Measurements from ENCODE around the gene PTPRJ.

The PTPRJ gene

GRCh38 chr11:48207881-48208280 lies 227.5 kb downstream of the PTPRJ start:
- Histone ChIP-seq H3K4me1 (ENCODE audit: control insufficient read depth, low read length) (no peaks in the 10 kb centered on the region), H3K36me3 (ENCODE audit: control insufficient read depth, low read length) (no peaks in the 10 kb centered on the region), H3K4me2 (ENCODE audit: low read length) (no peak overlapping the region), H3K9me2 (replicated peaks; ENCODE audit: control insufficient read depth, low read length) (no peaks in the 10 kb centered on the region), H3K4me3 (ENCODE audit: low read length) (no peak overlapping the region), H3K27me3 (ENCODE audit: control insufficient read depth, low read length) (no peaks in the 10 kb centered on the region), H3K9me3 (ENCODE audit: control insufficient read depth, insufficient read depth, low read length) (no peaks in the 10 kb centered on the region), H3F3A (ENCODE audit: control insufficient read depth, insufficient read depth) (no peaks in the 10 kb centered on the region), H3K79me2 (ENCODE audit: control insufficient read depth, low read length) (no peaks in the 10 kb centered on the region), H3K27ac (ENCODE audit: low read depth, low read length) (no peak overlapping the region), H4K20me1 (ENCODE audit: control insufficient read depth, insufficient read depth, low read depth, low read length) (no peaks in the 10 kb centered on the region)
- no peak for TF ChIP-seq EZH2phosphoT487 (IDR thresholded peaks at IDR 0.05; ENCODE audit: borderline replicate concordance, low read length)
- TF ChIP-seq CTCF (IDR thresholded peaks at IDR 0.05; ENCODE audit: low read depth, low read length, poor library complexity, severe bottlenecking), result no peak

GRCh38 chr11:48210052-48210451 lies 229.7 kb downstream of the PTPRJ start:
- Histone ChIP-seq H3K9me3 (ENCODE audit: control insufficient read depth, insufficient read depth, low read length) (no peaks in the 10 kb centered on the region), H3K9me2 (replicated peaks; ENCODE audit: control insufficient read depth, low read length) (no peaks in the 10 kb centered on the region), H3K27me3 (ENCODE audit: control insufficient read depth, low read length) (no peaks in the 10 kb centered on the region), H3K4me2 (ENCODE audit: low read length) (no peak overlapping the region), H4K20me1 (ENCODE audit: control insufficient read depth, insufficient read depth, low read depth, low read length) (no peaks in the 10 kb centered on the region), H3F3A (ENCODE audit: control insufficient read depth, insufficient read depth) (no peaks in the 10 kb centered on the region), H3K4me1 (ENCODE audit: control insufficient read depth, low read length) (no peaks in the 10 kb centered on the region), H3K36me3 (ENCODE audit: control insufficient read depth, low read length) (no peaks in the 10 kb centered on the region), H3K79me2 (ENCODE audit: control insufficient read depth, low read length) (no peaks in the 10 kb centered on the region), H3K27ac (ENCODE audit: low read depth, low read length) (no peak overlapping the region), H3K4me3 (ENCODE audit: low read length) (no peak overlapping the region)
- TF ChIP-seq EZH2phosphoT487 (IDR thresholded peaks at IDR 0.05; ENCODE audit: borderline replicate concordance, low read length) (no peak), CTCF (IDR thresholded peaks at IDR 0.05; ENCODE audit: low read depth, low read length, poor library complexity, severe bottlenecking) (no peak)

GRCh38 chr11:48216510-48216909 lies 236.2 kb downstream of the PTPRJ start, which contains the start of gene OR4B1:
OR4B1 (plus strand) TSS chr11:48216810; CDS start chr11:48216810, 0 bp downstream.
- Histone ChIP-seq H3F3A (ENCODE audit: control insufficient read depth, insufficient read depth) (no peaks in the 10 kb centered on the region), H3K27me3 (ENCODE audit: control insufficient read depth, low read length) (no peaks in the 10 kb centered on the region), H4K20me1 (ENCODE audit: control insufficient read depth, insufficient read depth, low read depth, low read length) (no peaks in the 10 kb centered on the region), H3K9me2 (replicated peaks; ENCODE audit: control insufficient read depth, low read length) (no peaks in the 10 kb centered on the region), H3K36me3 (ENCODE audit: control insufficient read depth, low read length) (no peaks in the 10 kb centered on the region), H3K4me3 (ENCODE audit: low read length) (no peak within 1 kb of the TSS), H3K9me3 (ENCODE audit: control insufficient read depth, insufficient read depth, low read length) (no peaks in the 10 kb centered on the region), H3K27ac (ENCODE audit: low read depth, low read length) (no peak within 1 kb of the TSS), H3K4me1 (ENCODE audit: control insufficient read depth, low read length) (no peaks in the 10 kb centered on the region), H3K4me2 (ENCODE audit: low read length) (no peak within 1 kb of the TSS), H3K79me2 (ENCODE audit: control insufficient read depth, low read length) (no peaks in the 10 kb centered on the region)
- TF ChIP-seq EZH2phosphoT487 (IDR thresholded peaks at IDR 0.05; ENCODE audit: borderline replicate concordance, low read length), result no peak
